Activated naive CD4-positive, alpha-beta T cell treated with anti-CD3 and anti-CD28 coated beads, Interleukin-2, amount 50 U/mL, for 72 hours (primary cell): ENCODE measurements around the gene PLCB1. TPM values are rescaled to one million over a fixed set of nuclear protein-coding genes. Genes with fewer than 3 reads are reported as not detected.

ENCODE experiments used
- ATAC-seq, 2 donors: fragments of 150-1000 bp; cut with Tn5 transposase; 2 replicates each; pipeline ENCODE4 v1.10.0; 2021; ENCODE audit warnings: mild to moderate bottlenecking in 2 of 2, moderate library complexity in 2 of 2
- DNase-seq, 2 donors: peaks; one replicate each; pipeline ENCODE4 v3.0.0; 2021 to 2022; ENCODE audit warnings: low spot score in 2 of 2
- H3K27ac Mint-ChIP-seq, 2 donors: one replicate each; pipeline ENCODE4 v1.8.0; 2022; ENCODE audit warnings: mild to moderate bottlenecking in 2 of 2, mixed read lengths in 2 of 2
- H3K36me3 Mint-ChIP-seq, 2 donors: one replicate each; pipeline ENCODE4 v1.8.0; 2022; ENCODE audit warnings: mixed read lengths in 2 of 2
- H3K9me3 Mint-ChIP-seq, 2 donors: one replicate each; pipeline ENCODE4 v1.8.0; 2022; ENCODE audit warnings: mixed read lengths in 2 of 2
- total RNA-seq, 2 donors: library from RNA; stranded (reverse); gene quantifications; one replicate each; pipeline ENCODE4 v1.2.3, GENCODE V29; 2022

PLCB1 gene
- total RNA-seq, 2 donors from 2014 or later: 0.56 to 2.1 TPM

DNA sequence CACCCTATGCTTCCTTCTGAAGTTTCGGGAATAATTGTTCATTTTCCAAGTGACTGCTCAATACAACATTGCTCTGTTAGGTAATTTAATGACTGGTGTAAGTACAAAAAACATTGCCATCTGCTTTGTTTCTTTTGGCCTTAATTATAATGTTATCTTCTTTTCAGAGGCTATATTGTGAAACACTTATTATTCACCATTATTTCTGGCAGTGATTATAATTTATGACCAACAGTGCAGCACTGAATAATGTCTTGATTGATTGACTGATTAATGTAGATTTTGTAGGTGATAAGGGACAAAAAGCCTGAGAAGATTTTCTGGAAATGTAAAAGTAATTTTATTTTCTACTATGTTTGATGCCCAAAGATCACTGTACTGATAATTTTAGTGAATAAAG lies 377.7 kb downstream of the PLCB1 start:
- DNase-seq: no peak
- ATAC-seq: no peak
- no peak overlapping the region for H3K27ac Mint-ChIP-seq
- H3K36me3 Mint-ChIP-seq: no peaks in the 10 kb centered on the region
- H3K9me3 Mint-ChIP-seq: peaks cover 0 to 8% of the 10 kb centered on the region in 2 donors

GRCh38 chr20:8510808-8511207 lies 378.7 kb downstream of the PLCB1 start:
- ATAC-seq (no peak), DNase-seq (no peak)
- no peaks in the 10 kb centered on the region for H3K36me3 Mint-ChIP-seq
- peaks cover 3 to 12% of the 10 kb centered on the region in 2 donors for H3K9me3 Mint-ChIP-seq
- H3K27ac Mint-ChIP-seq: no peak overlapping the region

GRCh38 chr20:8512003-8512402 lies 379.9 kb downstream of the PLCB1 start:
- H3K36me3 Mint-ChIP-seq: no peaks in the 10 kb centered on the region
- H3K9me3 Mint-ChIP-seq: peaks cover 4 to 10% of the 10 kb centered on the region in 2 donors
- ATAC-seq (no peak), DNase-seq (no peak)
- no peak overlapping the region for H3K27ac Mint-ChIP-seq

- H3K27ac Mint-ChIP-seq: peak overlapping the region in 1 of 2 donors; percentile 52
- DNase-seq (no peak), ATAC-seq (no peak)
- H3K9me3 Mint-ChIP-seq: peaks cover 4 to 5% of the 10 kb centered on the region in 2 donors
- H3K36me3 Mint-ChIP-seq: no peaks in the 10 kb centered on the region
These were observed 383.9 kb downstream of the PLCB1 start for GRCh38 chr20:8515810-8516435.

DNA sequence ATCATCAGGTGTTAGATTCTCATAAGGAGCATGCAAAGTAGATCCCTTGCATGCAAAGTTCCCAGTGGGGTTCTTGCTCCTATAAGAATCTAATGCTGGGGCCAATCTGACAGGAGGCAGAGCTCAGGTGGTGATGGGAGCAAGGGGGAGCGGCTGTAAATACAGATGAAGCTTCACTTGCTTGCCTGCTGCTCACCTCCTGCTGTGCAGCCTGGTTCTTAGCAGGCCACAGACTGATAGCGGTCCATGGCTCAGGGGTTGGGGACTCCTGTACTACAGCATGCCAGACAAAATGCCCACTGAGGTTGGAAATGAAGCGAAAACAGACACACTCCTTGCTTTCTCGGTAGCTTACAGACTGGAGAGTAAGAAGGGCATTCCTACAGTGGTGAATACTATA lies 386.8 kb downstream of the PLCB1 start:
- H3K9me3 Mint-ChIP-seq: peaks cover 4 to 8% of the 10 kb centered on the region in 2 donors
- DNase-seq (no peak), ATAC-seq (no peak)
- no peak overlapping the region for H3K27ac Mint-ChIP-seq
- H3K36me3 Mint-ChIP-seq: no peaks in the 10 kb centered on the region

DNA sequence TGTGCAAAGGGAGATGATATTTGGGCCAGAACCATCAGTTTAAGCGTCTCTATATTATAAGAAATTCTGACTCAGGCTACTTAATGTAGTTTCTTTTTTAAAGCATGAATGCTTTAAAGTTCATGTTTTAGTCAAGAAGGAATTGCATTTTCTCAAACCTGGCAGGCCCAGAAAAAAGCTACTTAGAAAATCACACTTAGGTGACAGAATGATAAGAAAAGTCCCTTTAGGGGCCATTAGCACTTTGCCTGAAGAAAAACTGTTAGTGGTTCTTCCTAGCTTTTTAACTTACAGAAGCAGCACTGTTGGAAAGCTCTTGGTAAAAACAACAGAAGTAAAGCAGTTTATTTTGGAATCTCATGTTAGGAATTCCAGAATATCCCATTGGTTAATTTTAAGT lies 387.8 kb downstream of the PLCB1 start:
- Mint-ChIP-seq H3K27ac (no peak overlapping the region), H3K36me3 (no peaks in the 10 kb centered on the region), H3K9me3 (peaks cover 4 to 8% of the 10 kb centered on the region in 2 donors)
- ATAC-seq: no peak
- DNase-seq: no peak

DNA sequence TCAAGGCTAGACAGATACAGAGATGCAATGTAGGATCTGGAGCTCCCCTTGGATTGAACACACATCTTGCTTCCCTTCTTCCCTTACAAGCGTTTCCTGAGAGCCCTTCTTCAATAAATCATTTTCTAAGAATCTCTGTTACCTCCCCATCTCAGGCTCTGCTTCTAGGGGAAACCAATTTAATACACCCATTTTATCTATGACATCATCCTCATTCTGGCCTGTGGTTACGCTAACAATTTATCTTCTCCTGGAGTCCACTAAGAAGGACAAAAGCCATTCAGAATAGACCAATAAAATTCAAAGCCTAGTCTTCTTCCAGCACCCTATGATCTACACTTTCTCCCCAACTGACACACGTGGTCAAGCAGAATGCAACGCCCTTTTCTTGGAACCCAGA lies 390.1 kb downstream of the PLCB1 start:
- H3K36me3 Mint-ChIP-seq: no peaks in the 10 kb centered on the region
- H3K27ac Mint-ChIP-seq: no peak overlapping the region
- ATAC-seq: no peak
- peaks cover 0 to 3% of the 10 kb centered on the region in 2 donors for H3K9me3 Mint-ChIP-seq
- no peak for DNase-seq

DNA sequence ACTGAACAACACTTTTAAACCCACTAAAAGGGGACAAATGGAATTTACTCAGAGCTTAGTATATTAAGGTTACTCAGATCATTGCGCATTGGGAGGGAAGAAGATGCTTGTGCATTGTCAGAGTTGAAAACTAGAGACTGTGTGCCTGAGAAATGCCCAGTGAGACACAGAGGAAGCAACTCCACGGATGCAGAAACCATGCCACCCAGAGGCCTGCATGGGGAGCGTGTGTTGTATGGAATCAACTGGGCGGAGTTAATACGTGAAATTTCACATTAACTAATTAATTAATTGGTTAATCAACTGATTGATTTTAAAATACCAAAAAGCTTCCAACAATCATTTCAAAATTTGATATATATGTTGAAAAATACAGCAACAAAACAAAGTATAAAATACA lies 391.6 kb downstream of the PLCB1 start:
- H3K9me3 Mint-ChIP-seq: peaks cover 0 to 3% of the 10 kb centered on the region in 2 donors
- no peak for DNase-seq
- H3K36me3 Mint-ChIP-seq: no peaks in the 10 kb centered on the region
- ATAC-seq: no peak
- H3K27ac Mint-ChIP-seq: no peak overlapping the region

- H3K36me3 Mint-ChIP-seq: no peaks in the 10 kb centered on the region
- H3K9me3 Mint-ChIP-seq: peaks cover 0 to 3% of the 10 kb centered on the region in 2 donors
- H3K27ac Mint-ChIP-seq: no peak overlapping the region
- ATAC-seq: no peak
- no peak for DNase-seq
These were observed 392.3 kb downstream of the PLCB1 start for GRCh38 chr20:8524101-8525016.

DNA sequence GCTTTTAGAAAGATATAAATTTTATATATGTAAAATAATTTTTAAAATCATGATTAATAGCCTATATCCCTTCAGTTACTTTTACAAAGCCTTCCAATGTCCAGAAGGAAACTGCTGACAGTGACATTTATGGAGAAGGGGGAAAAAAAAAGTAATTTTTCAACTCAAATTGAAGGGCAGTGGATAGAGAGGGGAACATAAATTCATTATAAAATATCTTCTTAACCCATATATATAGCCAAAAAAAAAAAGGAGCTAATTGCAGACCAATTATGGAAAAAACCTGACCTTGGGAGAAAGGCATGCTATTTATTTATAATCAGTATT lies 392.9 kb downstream of the PLCB1 start:
- peaks cover 0 to 3% of the 10 kb centered on the region in 2 donors for H3K9me3 Mint-ChIP-seq

DNA sequence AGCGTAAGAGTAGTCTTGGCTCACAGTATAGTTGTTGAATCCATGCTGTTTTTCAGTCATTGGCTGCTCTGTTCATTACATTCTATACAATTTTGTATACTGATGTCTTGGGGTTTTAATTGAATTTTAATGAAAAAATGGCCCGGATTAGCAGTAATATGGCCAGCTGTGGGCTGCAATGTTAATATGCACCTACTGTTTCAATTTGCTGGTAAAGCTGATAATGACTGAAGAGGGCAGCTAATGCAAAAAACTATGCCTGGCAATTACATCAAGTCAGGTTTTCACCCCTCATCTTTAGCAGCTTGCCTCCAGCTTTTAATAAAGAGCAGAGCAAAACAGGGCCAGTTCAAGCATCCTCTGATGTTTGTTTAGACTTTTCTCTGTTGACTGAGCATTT lies 394.5 kb downstream of the PLCB1 start:
- Mint-ChIP-seq H3K27ac (no peak overlapping the region), H3K36me3 (no peaks in the 10 kb centered on the region), H3K9me3 (peaks cover 0 to 3% of the 10 kb centered on the region in 2 donors)
- ATAC-seq (no peak), DNase-seq (no peak)

More for the DNA sequence above, 392.9 kb downstream of the PLCB1 start:
- no peak for ATAC-seq
- H3K36me3 Mint-ChIP-seq: no peaks in the 10 kb centered on the region
- H3K27ac Mint-ChIP-seq: no peak overlapping the region
- DNase-seq: no peak

DNA sequence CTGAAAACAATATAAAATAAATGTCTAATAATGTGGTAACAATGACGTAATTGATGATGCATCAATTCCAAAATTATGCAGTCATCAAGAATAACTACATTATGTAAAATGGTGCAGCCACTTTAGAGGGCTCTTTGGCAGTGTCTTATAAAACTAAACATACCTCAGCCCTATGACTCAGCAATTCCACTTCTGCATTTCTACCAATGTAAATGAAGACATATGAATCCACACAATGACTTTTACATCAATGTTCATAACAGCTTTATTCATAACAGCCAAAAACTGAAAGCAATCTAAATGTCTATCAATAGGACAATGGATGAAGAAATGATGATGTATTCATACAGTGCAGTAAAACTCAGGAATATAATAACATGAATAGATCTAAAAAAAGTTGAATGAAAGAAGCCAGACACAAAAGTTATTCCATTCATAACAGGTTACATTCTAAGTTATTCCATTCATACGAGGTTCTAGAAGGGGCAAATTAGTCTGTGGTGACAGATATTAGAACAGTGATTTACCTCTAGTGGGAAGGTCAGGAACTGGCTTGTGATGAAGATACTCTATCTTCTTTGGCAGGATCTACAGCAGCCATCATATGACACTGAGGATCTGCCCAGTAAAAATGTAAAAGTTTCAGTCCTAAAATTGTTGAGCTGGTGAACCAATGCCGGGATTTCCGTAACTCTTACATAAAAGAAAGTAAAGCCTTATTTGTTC lies 396.1 kb downstream of the PLCB1 start:
- Mint-ChIP-seq H3K27ac (no peak overlapping the region), H3K9me3 (peaks cover 0 to 3% of the 10 kb centered on the region in 2 donors), H3K36me3 (no peaks in the 10 kb centered on the region)
- ATAC-seq (no peak), DNase-seq (no peak)

DNA sequence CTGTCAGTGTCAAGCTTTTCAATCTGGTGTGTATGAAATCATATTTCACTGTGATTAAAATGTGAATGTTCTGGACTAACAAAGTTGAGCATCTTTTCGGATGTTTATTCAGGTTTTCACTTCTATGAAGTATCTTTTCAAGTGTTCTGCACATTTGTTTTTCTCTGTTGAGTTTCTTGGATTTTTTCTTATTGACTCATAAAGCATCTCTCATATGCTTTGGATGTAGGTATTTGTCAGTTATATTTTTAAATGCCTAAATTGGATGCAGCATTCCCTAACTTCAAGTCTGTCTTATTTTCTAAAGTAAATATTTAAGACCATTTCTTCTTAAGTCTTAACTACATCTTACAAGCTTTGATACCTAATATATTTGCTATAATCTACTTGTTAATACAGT lies 398.0 kb downstream of the PLCB1 start:
- H3K36me3 Mint-ChIP-seq: no peaks in the 10 kb centered on the region
- no peaks in the 10 kb centered on the region for H3K9me3 Mint-ChIP-seq
- DNase-seq (no peak), ATAC-seq (no peak)
- no peak overlapping the region for H3K27ac Mint-ChIP-seq

- H3K36me3 Mint-ChIP-seq: no peaks in the 10 kb centered on the region
- no peak overlapping the region for H3K27ac Mint-ChIP-seq
- no peak for DNase-seq
- no peaks in the 10 kb centered on the region for H3K9me3 Mint-ChIP-seq
- no peak for ATAC-seq
These were observed 400.1 kb downstream of the PLCB1 start for GRCh38 chr20:8532169-8532568.

DNA sequence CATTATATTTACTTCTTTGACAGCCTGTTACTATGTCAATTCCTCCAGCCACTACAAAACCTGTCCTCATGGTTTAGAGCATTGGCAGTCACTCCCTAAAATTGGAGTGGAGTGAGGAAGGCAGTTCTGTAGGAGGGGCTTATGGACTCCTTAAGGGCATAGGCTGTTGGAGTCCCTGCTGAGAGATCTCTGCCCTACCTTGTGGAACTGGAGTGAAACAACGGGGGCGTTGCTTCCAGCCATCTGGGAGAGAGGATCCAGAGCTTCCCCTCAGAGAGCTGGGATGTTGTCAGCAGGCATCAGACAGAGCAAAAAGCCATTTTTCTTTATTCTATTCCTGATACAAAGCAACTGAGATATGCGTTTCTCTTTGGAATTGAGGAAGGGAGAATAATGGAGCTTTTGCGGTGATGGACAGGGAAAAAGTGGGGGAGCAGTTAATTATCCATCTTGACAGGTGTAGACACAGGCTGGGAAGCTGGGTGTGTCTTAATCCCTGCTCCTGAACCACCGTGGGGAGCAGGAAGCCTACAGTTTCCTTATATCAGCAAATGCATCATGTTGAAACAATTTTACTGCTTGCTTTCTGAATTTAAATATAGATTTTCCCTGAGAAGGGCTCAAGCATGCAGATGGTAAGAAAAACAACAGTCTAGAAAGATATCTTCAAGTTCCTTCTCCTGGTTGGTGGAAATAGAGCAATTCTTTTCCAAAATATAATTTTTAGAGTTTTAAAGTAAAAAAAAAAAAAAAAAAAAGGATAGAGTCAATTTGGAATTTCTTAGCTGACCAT lies 402.5 kb downstream of the PLCB1 start:
- Mint-ChIP-seq H3K36me3 (no peaks in the 10 kb centered on the region), H3K9me3 (no peaks in the 10 kb centered on the region), H3K27ac (no peak overlapping the region)
- ATAC-seq (no peak), DNase-seq (no peak)

- Mint-ChIP-seq H3K27ac (no peak overlapping the region), H3K36me3 (no peaks in the 10 kb centered on the region), H3K9me3 (no peaks in the 10 kb centered on the region)
- DNase-seq (no peak), ATAC-seq (no peak)
These were observed 403.6 kb downstream of the PLCB1 start for GRCh38 chr20:8535403-8536261.
